HG02678 (cell line): Measurements from ENCODE around the gene TTLL11.

Experiments
- ATAC-seq: cut with Tn5 transposase; IDR thresholded peaks from one replicate; pipeline ENCODE4 v1.9.1; 2021; ENCODE audit warnings: mild to moderate bottlenecking, moderate library complexity; ENCODE audit not compliant: unreplicated experiment

The TTLL11 gene

GRCh38 chr9:121861501-121862180 lies 231.5 kb downstream of the TTLL11 start:
- no peak for ATAC-seq

- no peak for ATAC-seq
These were observed 232.4 kb downstream of the TTLL11 start for GRCh38 chr9:121860744-121861143.

- ATAC-seq, result no peak
These were observed 232.9 kb downstream of the TTLL11 start for GRCh38 chr9:121860213-121860612.

GRCh38 chr9:121859646-121860045 lies 233.5 kb downstream of the TTLL11 start:
- no peak for ATAC-seq

- no peak for ATAC-seq
These were observed 234.3 kb downstream of the TTLL11 start for GRCh38 chr9:121858788-121859187.

GRCh38 chr9:121857928-121858327 lies 235.2 kb downstream of the TTLL11 start:
- ATAC-seq, result no peak

- no peak for ATAC-seq
These were observed 237.6 kb downstream of the TTLL11 start for GRCh38 chr9:121855476-121855875.

GRCh38 chr9:121853617-121854395 lies 239.3 kb downstream of the TTLL11 start:
- ATAC-seq, result no peak

GRCh38 chr9:121852651-121853616 lies 240.2 kb downstream of the TTLL11 start:
- no peak for ATAC-seq

GRCh38 chr9:121852241-121852640 lies 240.9 kb downstream of the TTLL11 start:
- no peak for ATAC-seq

- ATAC-seq, result no peak
These were observed 241.4 kb downstream of the TTLL11 start for GRCh38 chr9:121851641-121852091.

- no peak for ATAC-seq
These were observed 242.7 kb downstream of the TTLL11 start for GRCh38 chr9:121850366-121850765.

- no peak for ATAC-seq
These were observed 243.6 kb downstream of the TTLL11 start for GRCh38 chr9:121849554-121849953.

- no peak for ATAC-seq
These were observed 248.5 kb downstream of the TTLL11 start for GRCh38 chr9:121844562-121844961.

GRCh38 chr9:121844098-121844497 lies 249.0 kb downstream of the TTLL11 start:
- ATAC-seq, result no peak

GRCh38 chr9:121842612-121842978 lies 250.5 kb downstream of the TTLL11 start:
- ATAC-seq, result no peak

- no peak for ATAC-seq
These were observed 251.1 kb downstream of the TTLL11 start for GRCh38 chr9:121841771-121842611.

- no peak for ATAC-seq
These were observed 252.0 kb downstream of the TTLL11 start for GRCh38 chr9:121840838-121841760.
